Activated CD4-positive, alpha-beta T cell treated with anti-CD3 and anti-CD28 coated beads, Interleukin-2, Interleukin-6, amounts not matched to agents 100 ng/mL and 50 ng/mL, durations not matched to agents 16 hours and 8 hours (primary cell): ENCODE data around the gene NSMCE1.
"Not testable (repeated sequence)": the region's sequence is repeated elsewhere in the genome, so short reads cannot be mapped to it uniquely, and the experiment has no call there.

Source experiments
- DNase-seq: peaks from one replicate; pipeline ENCODE4 v3.0.0-alpha.2; 2020

Gene NSMCE1

DNA sequence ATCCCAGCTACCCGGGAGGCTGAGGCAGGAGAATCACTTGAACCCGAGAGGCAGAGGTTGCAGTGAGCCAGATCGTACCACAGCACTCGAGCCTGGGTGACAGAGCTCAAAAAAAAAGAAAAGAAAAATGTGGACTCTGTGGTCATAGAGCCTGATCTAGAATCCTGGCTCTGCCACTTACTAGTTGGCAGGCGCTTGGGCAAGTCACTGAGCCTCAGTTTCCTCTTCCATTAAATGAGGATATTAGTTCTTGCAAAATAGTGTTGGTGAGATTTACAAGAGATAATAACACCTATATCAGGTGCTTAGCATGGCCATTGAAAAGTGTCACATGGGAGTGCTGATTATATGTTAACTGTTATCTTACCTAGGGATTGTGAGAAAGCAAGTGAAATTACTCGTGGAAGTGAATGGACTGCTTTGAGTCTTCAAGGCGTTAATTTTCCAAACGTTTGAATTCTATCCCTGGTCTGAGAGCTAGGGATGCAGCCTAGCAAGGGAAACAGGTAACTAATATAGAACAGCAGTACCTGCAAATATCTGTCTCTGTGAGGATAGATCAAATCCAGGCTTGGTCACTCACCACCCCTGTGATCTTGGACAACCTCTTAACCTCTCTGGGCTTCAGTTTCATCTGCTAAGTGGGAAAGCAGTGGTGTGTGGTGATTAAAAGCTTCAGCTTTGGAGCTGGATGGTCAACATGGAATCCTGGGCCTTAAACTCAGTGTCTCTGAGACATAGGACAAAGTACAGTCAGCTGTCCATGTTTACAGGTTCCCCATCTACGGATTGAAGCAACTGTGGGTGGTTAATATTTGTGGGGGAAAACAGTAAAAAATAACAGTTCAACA is 953 bp upstream of the NSMCE1 start:
- DNase-seq, result no peak

DNA sequence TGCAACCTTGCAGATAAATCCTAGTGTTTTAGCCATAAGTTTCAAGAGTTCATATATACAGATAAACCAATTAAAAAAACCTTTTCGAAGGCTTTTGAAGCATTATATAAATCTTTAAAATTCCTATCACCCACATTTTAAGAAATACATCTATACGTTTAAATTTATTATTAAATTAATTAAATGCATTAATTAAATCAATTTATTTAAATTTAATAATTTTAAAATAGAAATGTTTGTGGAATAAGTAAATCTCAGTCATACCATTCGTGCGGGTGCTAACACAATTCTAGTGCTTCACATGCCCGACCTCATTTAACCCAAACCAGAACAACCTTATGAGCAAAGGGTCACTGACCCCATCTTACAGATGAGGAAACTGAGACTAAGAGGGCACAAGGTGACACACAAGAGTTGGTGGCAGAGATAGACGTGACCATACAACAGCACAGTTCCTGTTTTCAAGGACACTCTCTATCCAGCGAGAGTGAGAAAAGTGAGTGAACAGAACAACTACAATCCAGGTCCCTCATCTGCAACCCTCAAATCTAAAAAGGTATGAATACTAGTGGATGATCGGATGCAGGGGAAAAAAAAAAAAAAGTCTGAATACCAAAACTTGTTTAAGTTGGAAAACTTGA is 1.4 kb downstream of the NSMCE1 start:
- DNase-seq, result no peak

DNA sequence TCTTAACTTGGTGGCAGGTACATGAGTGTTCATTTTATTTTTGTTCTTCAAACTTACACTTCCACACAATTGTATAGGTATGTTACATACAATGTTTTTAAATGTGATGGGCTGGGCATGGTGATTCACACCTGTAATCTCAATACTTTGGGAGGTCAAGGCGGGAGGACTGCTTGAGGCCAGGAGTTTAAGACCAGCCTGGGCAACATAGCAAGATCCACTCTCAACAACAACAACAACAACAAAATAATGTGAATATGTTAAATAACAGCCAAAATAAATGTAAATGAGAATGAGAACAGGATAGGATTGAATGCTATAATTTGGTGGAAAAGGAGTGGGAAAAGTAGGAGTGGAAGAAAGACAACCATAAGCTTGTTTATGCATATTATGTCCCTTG is 2.6 kb downstream of the NSMCE1 start:
- DNase-seq, result no peak

DNA sequence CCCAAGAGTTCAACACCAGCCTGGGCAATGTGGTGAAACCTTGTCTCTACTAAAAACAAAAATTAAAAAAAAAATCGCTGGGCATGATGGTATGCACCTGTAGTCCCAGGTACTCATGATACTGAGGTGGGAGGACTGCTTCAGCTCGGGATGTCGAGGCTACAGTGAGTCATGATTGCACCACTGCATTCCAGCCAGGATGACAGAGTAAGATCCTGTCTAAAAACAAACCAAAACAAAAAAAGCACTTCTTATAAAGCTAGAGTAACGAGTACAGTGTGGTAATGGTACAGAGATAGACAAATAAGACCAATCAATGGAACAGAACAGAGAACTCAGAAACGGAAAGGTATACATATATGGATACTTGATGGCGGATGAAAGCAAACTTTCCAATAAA is 4.4 kb downstream of the NSMCE1 start:
- no peak for DNase-seq

DNA sequence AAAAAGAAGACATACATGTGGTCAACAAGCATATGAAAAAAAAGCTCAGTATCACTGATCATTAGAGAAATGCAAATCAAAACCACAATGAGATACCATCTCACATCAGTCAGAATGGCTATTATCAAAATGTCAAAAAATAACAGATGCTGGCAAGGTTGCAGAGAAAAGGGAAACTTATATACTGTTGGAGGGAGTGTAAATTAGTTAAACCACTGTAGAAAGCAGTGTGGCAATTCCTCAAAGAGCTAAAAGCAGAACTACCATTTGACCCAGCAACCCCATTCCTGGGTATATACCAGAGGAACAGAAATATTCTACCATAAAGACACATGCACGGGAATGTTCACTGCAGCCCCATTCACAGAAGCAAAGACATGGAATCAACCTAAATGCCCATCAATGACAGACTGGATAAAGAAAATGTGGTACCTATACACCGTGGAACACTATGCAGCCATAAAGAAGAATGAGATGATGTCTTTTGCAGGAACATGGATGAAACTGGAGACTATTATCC is 5.6 kb downstream of the NSMCE1 start:
- not testable (repeated sequence) for DNase-seq

DNA sequence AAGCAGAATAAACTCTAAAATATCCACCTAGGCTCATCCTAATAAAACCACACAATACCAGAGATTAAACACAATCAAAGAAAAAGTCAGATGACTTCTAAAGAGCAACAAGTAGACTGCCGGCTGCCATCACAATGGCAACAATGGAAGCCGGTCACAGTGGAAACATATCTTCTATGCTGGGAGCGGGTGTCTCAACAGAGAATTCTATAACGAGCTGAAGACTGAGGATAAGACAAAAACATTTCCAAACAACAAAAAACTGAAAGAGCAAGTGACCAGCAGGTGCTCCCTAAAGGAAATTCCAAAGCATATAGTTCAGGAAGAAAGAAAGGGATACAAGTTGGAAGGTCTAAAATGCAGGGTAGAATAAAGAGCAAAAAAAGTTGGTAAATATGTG is 8.9 kb downstream of the NSMCE1 start:
- DNase-seq, result no peak

DNA sequence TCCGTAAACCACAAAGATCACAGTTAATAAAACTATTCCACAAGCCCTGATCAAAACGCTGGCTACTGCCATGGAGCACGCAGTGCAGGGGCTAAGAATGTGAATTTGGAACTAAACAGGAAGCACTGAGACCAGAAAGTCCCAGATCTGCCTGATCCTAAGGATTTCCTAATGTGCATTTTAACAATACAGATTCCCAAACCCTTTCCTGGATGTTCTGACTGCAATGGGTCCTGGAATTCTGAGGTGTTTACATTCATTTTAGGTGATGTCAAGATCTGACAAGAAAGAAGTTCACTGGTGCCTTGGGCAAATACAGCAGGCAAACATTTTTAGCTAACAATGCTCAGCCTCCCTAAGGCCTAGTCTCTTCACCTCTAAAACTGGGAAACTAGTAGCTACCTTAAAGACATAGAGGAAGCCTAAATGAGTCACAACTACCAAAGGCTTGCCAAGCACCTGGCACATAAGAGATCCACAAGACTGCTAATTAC is 10.3 kb downstream of the NSMCE1 start:
- DNase-seq, result no peak

DNA sequence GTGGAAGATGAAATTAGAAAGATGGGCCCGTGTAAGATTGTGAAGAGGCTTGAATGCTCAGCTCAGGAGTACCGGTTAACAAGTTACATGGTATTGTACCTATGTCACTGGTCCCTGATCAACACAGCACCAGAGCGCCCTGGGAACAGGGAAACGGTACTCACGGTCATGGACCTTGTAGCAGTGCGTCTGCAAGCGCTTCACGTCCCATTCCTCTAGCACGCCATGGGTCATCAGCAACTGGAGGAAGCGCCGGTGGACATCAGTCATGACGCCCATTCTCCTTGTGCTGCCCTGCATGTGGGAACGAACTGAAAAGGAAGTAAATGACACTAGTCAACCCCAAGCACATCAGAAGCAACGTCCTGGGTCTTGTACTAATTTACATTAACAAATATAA is 11.3 kb downstream of the NSMCE1 start:
- DNase-seq, result no peak

DNA sequence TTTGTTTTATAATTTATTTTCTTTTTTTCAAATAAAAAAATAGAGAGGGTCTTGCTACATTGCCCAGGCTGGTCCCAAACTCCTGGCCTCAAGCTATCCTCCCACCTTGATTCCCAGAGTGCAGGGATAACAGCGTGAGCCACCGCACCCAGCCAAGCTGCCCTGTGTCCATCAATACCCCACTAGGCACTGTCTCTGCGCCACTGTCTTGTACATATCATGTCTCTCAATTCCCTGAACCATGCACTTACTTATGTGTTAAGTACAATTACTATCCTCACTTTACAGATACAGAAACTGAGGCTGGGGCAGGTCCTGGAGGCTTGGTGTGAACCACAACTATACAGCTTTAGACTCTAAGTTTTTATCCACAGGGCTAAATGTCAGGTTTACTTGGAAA is 11.7 kb downstream of the NSMCE1 start:
- no peak for DNase-seq

DNA sequence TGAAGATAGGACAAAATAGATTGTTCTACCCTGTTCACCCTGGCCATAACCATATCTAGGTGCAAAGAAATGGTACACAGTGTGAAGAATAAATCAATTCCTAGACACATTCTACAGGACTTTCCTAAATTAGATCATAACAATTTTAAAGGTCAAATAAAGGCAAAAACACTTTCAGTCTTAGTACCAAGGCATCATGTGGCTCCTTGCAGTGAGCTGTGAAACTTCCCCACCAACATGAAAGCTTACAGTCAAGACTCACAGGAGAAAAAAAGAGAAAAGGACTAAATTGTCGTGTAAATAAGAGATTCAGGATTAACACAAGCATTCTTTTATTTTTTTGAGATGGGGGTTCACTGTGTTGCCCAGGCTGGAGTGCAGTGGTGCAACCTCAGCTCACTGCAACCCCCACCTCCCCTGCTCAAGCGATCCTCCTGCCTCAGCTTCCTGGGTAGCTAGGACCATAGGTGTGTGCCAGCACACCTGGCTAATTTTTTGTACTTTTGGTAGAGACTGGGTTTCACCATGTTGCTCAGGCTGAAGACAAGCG is 14.2 kb downstream of the NSMCE1 start:
- peak; percentile 59 for DNase-seq

DNA sequence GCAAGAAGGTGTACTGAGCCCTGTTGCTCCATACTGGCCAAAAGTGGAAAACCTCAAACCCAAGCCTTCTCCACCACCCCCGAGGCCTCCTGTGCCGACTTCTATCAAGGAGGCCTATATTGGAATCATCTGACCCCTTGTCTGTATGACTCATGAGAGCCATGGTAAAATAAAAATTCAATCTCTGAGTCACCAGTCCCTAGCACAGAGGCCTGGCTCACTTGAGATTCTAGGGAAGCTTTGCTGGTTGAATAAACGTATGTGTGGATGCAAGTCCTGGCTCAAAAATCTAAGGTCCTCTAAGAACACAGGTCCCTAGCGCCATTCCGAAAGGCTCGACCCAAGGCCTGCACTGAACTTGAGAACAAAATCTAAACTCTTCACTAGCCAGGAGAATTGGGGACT is 15.0 kb downstream of the NSMCE1 start:
- DNase-seq, result peak; percentile 53

DNA sequence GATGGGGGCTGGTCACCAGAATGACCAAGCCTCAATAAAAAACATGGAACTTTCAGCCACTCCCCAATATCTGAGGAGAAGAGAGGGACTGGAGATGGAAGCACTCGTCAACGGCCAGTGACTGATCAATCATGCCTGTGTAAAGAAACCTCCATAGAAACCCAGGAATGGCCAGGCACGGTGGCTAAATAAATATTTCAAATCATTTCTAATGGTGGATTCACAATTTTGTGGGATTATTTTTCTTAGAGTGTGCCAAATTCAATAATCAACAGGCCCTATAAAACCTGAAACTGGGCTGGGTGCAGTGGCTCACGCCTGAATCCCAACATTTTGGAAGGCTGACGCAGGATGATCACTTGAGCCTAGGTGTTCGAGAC is 16.4 kb downstream of the NSMCE1 start:
- DNase-seq, result no peak

DNA sequence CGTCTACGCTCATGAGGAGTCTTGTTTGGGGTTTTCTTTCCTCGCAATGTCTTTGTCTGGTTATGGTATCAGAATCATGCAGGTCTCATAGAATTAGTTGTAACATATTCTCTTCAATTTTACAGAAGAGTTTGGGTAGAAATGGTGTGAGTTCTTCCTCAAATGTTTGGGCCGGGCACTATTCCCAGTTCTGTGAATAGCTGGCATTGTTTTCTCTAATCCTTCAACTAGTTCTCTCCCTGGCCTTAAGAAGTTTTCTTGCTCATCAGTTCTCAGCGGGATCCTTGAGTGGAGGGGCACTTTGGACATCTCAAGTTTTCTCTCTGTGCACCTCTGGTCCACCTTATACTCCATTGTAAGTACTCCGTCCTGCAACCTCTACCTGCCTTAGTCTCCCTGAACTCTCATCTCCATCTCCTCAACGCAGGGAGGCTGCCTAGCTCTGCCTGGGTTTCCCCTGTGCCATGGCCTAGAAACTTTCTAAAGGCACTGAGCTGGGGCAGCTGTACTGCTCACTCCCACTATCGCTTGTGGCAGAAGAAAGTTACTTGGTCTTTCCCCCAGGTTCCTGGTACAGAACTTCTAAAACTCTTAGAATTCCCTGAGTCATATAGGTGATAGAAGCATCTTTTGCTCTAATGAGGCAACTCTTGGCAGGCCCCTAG is 16.9 kb downstream of the NSMCE1 start:
- DNase-seq, result no peak

DNA sequence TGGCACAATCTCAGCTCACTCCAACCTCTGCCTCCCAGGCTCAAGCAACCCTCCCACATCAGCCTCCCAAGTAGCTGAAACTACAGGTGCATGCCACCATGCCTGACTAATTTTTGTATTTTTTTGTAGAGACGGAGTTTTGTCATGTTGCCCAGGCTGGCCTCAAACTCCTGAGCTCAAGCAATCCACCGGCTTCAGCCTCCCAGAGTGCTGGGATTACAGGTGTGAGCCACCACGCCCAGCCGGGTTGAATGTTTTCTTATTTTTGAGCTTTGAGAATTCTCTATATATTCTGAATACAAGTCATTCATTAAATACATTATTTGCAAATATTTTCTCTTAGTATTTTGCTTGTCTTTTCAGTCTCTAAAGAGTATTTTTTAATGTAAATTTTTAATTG is 19.7 kb downstream of the NSMCE1 start:
- not testable (repeated sequence) for DNase-seq

DNA sequence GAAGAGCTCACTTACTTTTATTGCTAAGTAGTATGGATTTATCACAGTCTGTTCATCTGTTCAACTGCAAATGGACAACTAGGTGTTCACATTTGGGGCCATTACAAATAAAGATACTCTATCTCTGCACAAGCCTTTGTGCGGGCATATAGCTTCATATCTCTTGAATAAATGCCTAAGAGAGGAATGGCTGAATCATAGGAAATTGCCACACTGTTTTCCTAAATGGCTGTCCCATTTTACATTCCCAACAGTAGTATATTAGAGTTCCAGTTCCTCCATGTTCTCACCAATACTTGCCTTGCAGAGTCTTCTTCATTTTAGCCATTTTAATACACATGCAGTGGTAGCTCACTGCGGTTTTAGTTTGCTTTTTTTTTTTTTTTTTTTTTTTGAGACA is 20.5 kb downstream of the NSMCE1 start:
- DNase-seq, result no peak

DNA sequence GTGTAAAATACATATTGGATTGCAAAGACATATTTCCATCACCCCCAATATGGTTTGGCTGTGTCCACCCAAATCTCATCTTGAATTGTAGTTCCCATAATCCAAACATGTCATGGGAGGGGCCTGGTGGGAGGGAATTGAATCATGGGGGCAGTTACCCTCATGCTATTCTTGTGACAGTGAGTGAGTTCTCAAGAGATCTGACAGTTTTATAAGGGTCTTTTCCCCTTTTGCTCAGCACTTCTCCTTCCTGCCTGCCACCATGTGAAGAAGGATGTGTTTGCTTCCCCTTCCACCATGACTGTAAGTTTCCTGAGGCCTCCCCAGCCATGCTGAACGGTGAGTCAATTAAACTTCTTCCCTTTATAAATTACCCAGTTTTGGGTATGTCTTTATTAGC is 21.5 kb downstream of the NSMCE1 start:
- not testable (repeated sequence) for DNase-seq

DNA sequence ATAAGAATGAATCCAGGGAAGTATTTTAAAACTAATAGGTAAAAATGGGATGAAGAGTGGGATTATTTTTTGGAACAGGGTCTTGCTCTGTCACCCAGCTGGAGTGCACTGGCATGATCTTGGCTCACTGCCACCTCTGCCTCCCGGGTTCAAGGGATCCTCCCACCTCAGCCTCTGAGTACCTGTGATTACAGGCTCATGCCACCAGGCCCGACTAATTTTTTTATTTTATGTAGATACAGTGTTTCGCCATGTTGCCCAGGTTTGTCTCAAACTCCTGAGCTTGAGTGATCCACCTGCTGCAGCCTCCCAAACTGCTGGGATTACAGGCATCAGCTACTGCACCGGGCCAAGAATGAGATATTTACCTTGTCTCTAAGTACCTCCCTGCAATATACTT is 22.1 kb downstream of the NSMCE1 start:
- DNase-seq, result no peak

DNA sequence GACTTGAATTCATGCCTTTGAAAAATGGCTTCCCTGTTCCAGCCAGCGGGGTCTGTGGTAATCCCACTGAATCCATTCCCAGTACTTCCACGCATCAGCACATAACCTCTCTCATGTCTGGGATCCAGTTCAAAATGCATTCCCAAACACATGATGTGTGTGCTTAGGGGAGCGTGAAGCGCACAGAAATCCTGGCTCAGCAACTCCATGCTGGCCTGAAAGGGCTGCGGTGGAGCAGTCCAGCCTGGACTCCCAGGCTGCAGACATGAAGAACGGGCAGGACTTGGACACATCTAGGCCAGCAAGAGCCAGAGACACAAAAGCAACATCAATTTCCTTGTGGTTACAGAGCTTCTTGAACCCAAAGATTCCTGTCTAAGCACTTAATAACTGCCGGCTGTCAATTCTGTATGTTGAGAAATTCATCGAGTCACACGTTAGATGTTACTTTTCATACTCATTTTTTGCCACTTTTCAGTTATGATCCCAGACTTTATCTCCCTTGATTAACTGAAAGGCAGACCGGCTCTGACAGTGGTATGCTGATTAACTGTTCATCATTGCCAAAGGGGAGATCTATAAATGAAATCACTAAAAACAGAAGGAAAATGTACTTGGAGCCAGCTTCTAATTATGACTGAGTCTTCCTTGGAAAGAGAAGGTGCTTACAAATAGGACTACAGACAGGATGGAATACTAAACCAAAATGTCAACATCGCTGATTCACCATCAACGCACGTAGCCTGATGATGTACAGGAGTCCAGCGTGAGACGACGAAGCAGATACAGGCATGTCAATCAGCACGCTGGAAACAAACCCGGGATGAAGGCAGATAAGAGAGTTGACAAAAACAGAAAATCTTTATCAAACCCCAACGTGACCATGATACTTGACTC is 23.0 kb downstream of the NSMCE1 start:
- peak; percentile 85 for DNase-seq

DNA sequence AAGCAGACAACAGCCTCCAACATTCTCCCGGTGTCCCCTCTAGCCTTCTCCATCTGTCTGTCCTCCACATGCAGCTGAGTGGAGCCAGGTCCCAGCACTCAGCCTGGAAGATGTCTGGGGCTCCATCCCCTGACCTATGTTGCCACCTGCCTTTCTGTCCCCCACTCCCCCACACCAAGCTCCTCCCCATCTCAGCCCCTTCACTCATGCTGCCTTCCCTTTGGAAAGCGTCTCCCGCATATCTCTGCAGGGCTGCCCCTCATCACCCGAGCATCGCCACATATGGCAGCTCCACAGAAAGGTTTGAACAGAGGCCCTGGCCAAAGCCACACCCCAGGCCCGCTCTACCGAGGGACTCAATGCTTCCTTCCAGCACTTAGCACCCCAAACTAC is 24.2 kb downstream of the NSMCE1 start:
- DNase-seq, result no peak

DNA sequence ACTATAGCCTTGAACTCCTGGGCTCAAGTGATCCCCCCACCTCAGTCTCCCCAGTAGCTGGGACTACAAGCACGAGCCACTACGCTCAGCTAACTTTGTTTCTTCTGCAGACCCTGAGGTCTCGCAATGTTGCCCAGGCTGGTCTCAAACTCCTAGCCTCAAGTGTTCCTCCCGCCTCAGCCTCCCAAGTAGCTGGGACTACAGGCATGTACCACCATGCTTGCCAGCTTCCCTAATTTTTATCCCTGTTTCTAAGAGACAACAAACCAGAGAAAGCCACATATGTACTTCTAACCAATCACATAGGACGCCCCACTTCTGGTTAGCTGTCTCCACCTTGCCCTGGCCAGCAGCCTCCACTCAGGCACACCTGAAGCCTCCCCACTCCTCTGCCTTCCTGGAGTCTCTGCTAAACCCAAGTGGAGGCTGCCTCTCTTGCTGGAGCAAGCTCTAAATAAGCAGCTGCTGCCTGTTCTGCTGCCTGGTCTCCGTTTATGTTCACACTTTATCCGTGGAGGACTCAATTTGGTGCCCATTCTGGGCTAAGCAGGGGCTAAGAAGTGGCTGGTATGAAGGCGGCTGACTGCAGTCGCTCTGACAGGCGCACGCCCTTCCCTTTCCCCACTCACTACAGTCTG is 24.7 kb downstream of the NSMCE1 start:
- DNase-seq, result no peak

DNA sequence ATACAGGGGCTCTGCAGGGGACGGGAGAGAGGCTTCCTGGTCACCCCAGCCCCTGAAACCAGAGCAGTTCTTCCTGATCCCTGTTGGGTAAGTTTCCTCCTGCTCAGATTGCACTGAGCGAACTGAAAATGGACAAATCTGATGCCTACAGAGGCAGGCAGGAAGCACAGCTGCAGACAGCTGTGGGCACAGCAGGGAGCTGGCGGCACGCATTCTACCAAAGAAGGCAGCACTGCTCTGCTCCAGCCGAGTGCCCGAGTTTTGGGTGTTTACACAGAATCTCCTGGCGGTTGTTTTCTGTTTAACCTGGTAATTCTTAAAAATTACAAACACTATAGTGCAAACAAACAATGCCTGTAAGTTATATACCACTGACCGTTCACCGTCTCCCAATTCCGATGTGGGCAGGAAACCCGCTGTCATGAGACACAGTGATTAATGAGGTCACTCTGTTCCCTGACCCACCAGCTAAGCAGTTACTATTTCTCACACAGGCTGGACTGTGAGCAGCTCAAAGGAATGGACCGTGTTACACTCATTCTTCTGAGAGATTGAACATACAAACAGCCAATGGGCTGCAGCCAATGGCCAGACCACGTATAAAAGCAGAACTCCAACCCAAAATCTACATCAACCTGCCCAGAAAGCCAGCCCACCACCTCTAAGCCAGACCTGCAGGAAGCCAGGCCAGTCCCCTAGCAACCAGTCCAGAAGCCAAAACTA is 25.5 kb downstream of the NSMCE1 start:
- no peak for DNase-seq
